Breast epithelium (tissue), 4 donors: Measurements from ENCODE around the gene PHKB. TPM values are rescaled to one million over a fixed set of nuclear protein-coding genes. Genes with fewer than 3 reads are reported as not detected.

Experiments
- DNase-seq, 2 donors: peaks; one replicate each; pipeline ENCODE4 v3.0.0-alpha.2; 2019; ENCODE audit warnings: low spot score in 2 of 2
- H3K27ac ChIP-seq, 2 donors: fragments of 200-600 bp; sonication (generic) in 1 of 2; one replicate each; pipeline ENCODE4 v1.5.1; 2016 to 2019; ENCODE audit warnings: mild to moderate bottlenecking in 1 of 2
- H3K27me3 ChIP-seq, 2 donors: fragments of 200-600 bp; sonication (generic) in 1 of 2; one replicate each; pipeline versions ENCODE4 v1.5.1 to v1.6.0; 2017 to 2019; ENCODE audit warnings: control low read depth in 1 of 2, mild to moderate bottlenecking in 1 of 2
- H3K36me3 ChIP-seq: fragments of 200-600 bp; one replicate; pipeline ENCODE4 v1.5.1; 2019
- H3K4me1 ChIP-seq, 2 donors: fragments of 200-600 bp; sonication (generic); one replicate each; pipeline ENCODE4 v1.5.1; 2016 to 2019; ENCODE audit warnings: control low read depth in 1 of 2
- H3K4me3 ChIP-seq, 3 donors: fragments of 200-600 bp; sonication (generic); 1 replicate in 2 of 3; 2 replicates in 1 of 3; pipeline ENCODE4 v1.5.1; 2016 to 2019; ENCODE audit warnings: mild to moderate bottlenecking in 3 of 3, moderate library complexity in 2 of 3
- H3K9me3 ChIP-seq, 2 donors: fragments of 200-600 bp; sonication (generic) in 1 of 2; one replicate each; pipeline ENCODE4 v1.5.1; 2016 to 2019; ENCODE audit warnings: control low read depth in 1 of 2
- POLR2A ChIP-seq: fragments of 450-650 bp; IDR thresholded peaks from one replicate; pipeline ENCODE4 v1.6.1; 2016; ENCODE audit warnings: antibody characterized with exemption, mild to moderate bottlenecking, moderate library complexity
- POLR2AphosphoS5 ChIP-seq, 3 donors: sonication (generic); formaldehyde crosslinking; IDR thresholded peaks; one replicate each; pipeline ENCODE4 v1.6.1; 2017; ENCODE audit warnings: antibody characterized with exemption in 3 of 3
- intact Hi-C: fragments of 100-400 bp; cut with DNase I; formaldehyde crosslinking; loops from one replicate; pipeline ENCODE4 v1.15.1; 2023; ENCODE audit warnings: low total_unique reads
- total RNA-seq, 3 donors: library from RNA; depleted of rRNA; stranded (reverse); fragments of >200 nt; gene quantifications; one replicate each; pipeline ENCODE4 v1.1.0, GENCODE V29; 2016
- TF ChIP-seq, protein P1 (sequence below), 3 donors: fragments of 450-650 bp; IDR thresholded peaks; one replicate each; pipeline ENCODE4 v1.5.1; 2016 to 2017; ENCODE audit warnings: antibody characterized with exemption in 3 of 3, mild to moderate bottlenecking in 3 of 3, moderate library complexity in 3 of 3

PHKB gene
- total RNA-seq, 3 donors from 2014 or later, result 77.9 to 111 (median 78.3) TPM

GRCh38 chr16:47712276-47713224 lies 251.4 kb downstream of the PHKB start:
- Histone ChIP-seq H3K27me3 (no peaks in the 10 kb centered on the region), H3K4me3 (no peak overlapping the region), H3K36me3 (no peaks in the 10 kb centered on the region), H3K27ac (no peak overlapping the region), H3K9me3 (no peaks in the 10 kb centered on the region), H3K4me1 (no peaks in the 10 kb centered on the region)
- no peak for TF ChIP-seq POLR2A
- TF ChIP-seq, protein P1, sequence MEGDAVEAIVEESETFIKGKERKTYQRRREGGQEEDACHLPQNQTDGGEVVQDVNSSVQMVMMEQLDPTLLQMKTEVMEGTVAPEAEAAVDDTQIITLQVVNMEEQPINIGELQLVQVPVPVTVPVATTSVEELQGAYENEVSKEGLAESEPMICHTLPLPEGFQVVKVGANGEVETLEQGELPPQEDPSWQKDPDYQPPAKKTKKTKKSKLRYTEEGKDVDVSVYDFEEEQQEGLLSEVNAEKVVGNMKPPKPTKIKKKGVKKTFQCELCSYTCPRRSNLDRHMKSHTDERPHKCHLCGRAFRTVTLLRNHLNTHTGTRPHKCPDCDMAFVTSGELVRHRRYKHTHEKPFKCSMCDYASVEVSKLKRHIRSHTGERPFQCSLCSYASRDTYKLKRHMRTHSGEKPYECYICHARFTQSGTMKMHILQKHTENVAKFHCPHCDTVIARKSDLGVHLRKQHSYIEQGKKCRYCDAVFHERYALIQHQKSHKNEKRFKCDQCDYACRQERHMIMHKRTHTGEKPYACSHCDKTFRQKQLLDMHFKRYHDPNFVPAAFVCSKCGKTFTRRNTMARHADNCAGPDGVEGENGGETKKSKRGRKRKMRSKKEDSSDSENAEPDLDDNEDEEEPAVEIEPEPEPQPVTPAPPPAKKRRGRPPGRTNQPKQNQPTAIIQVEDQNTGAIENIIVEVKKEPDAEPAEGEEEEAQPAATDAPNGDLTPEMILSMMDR (IDR thresholded peaks at IDR 0.05), result no peak
- no peak for TF ChIP-seq POLR2AphosphoS5 (IDR thresholded peaks at IDR 0.05)
- DNase-seq, result no peak
- intact Hi-C loops, result loop anchor here (10.0 kb wide), 1 partner anchor 532 kb away; the partner anchor contains the start of genes ABCC11 and LONP2

- no peak for DNase-seq
- no peaks in the 10 kb centered on the region for H3K27me3 ChIP-seq
- TF ChIP-seq POLR2A (no peak), POLR2AphosphoS5 (IDR thresholded peaks at IDR 0.05) (no peak)
- TF ChIP-seq, protein P1 (IDR thresholded peaks at IDR 0.05), result no peak
- H3K4me3 ChIP-seq, result no peak overlapping the region
- intact Hi-C loops, result loop anchor here (10.0 kb wide), 1 partner anchor 532 kb away; the partner anchor contains the start of genes ABCC11 and LONP2
- H3K36me3 ChIP-seq, result no peaks in the 10 kb centered on the region
- no peak overlapping the region for H3K27ac ChIP-seq
- H3K4me1 ChIP-seq, result no peaks in the 10 kb centered on the region
- H3K9me3 ChIP-seq, result no peaks in the 10 kb centered on the region
These were observed 252.1 kb downstream of the PHKB start for GRCh38 chr16:47713225-47713595.

DNA sequence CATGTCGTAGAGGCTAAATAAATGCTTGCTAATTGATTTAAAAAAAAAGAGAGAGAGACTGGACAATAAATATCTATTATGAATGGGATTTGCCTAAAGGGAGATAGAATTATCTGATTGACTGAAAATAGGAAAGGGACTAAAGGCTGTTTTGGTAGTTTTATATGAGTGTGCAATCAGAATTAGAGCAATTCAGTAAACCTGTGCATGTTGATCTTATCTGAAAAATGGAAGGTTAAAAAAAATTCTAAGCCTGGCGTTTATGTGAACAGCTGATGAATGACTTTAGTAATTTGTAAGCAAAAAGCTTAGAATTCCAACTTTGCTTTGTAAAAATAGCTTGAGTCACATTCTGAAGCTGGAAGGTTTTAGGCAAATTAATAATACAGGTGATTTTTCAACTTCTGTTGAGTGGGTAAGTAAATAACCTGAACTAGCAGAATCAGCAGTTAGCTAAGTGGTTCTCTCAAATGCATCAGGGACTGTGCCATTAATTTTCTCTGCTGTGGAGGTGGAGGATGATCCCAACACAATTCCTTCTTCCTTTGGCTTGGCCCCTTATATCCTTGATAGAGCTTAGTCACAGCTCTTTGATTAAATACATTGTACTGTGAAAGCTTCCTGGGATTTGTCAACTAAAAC lies 254.4 kb downstream of the PHKB start:
- H3K4me1 ChIP-seq, result no peaks in the 10 kb centered on the region
- H3K4me3 ChIP-seq, result no peak overlapping the region
- intact Hi-C loops, result loop anchor here (10.0 kb wide), 1 partner anchor 529 kb away; the partner anchor contains the start of genes ABCC11 and LONP2
- no peaks in the 10 kb centered on the region for H3K27me3 ChIP-seq
- H3K36me3 ChIP-seq, result no peaks in the 10 kb centered on the region
- DNase-seq, result no peak
- H3K9me3 ChIP-seq, result no peaks in the 10 kb centered on the region
- TF ChIP-seq, protein P1 (IDR thresholded peaks at IDR 0.05), result no peak
- TF ChIP-seq POLR2A, result no peak
- no peak for TF ChIP-seq POLR2AphosphoS5 (IDR thresholded peaks at IDR 0.05)
- no peak overlapping the region for H3K27ac ChIP-seq

DNA sequence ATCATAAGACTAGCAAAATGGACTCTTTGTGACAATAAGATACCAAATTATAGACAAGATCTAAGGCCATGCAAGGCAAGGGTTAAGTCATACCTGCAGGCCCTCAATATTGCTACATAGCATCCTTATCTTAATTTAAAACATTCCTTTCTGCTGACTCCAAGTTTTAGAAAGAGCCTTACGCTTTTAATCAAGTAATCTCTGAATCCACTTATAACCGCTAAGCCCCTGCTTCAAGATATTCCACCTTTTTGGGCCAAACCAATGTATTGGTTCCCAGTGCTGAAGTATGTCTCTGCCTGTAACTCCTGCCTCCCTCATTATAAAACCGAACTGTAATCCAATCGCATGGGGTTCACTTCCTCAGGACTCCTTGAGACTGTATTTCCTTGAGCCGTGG lies 255.4 kb downstream of the PHKB start:
- H3K36me3 ChIP-seq, result no peaks in the 10 kb centered on the region
- H3K9me3 ChIP-seq, result no peaks in the 10 kb centered on the region
- no peaks in the 10 kb centered on the region for H3K27me3 ChIP-seq
- intact Hi-C loops, result loop anchor here (10.0 kb wide), 1 partner anchor 528 kb away; the partner anchor contains the start of genes ABCC11 and LONP2
- TF ChIP-seq, protein P1 (IDR thresholded peaks at IDR 0.05), result no peak
- TF ChIP-seq POLR2A (no peak), POLR2AphosphoS5 (IDR thresholded peaks at IDR 0.05) (no peak)
- H3K4me1 ChIP-seq, result no peaks in the 10 kb centered on the region
- no peak overlapping the region for H3K27ac ChIP-seq
- no peak overlapping the region for H3K4me3 ChIP-seq
- no peak for DNase-seq
